PFSK-1 (cell line): ENCODE measurements around the gene MARCHF9.

ENCODE experiments used
- POLR2AphosphoS5 ChIP-seq: IDR thresholded peaks from 2 replicates; pipeline ENCODE4 v1.6.1; 2012; ENCODE audit warnings: low read depth, mild to moderate bottlenecking, control low read depth, low read length, moderate library complexity
- SIN3A ChIP-seq: IDR thresholded peaks from 2 replicates; pipeline ENCODE4 v1.6.1; 2012; ENCODE audit warnings: mild to moderate bottlenecking, low read length, moderate library complexity, borderline replicate concordance; ENCODE audit not compliant: insufficient read depth

DNA sequence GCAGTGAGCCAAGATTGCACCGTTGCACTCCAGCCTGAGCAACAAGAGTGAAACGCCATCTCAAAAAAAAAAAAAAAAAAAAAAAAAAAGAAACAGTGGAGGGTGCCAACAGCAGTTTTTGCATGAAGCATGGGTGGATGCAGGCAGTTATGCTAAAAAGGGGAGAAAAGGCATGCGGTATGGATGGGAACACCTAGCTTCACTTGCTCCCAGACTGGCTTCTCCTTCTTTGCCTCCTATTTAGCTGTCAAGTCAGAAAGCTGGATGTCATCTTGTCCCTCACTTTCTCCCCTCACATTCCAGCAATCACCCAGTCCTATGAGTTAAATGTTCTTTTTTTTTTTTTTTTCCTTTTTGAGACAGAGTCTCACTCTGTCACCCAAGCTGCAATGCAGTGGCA, 20.1 kb downstream of the MARCHF9 start:
- TF ChIP-seq POLR2AphosphoS5 (no peak), SIN3A (no peak)
